Neural cell (in vitro differentiated cells): ENCODE data around the gene SLC30A9. TPM values are rescaled to one million over a fixed set of nuclear protein-coding genes. Genes with fewer than 3 reads are reported as not detected.

ENCODE experiments used
- H2AFZ ChIP-seq: fragments of 200-600, 300-800 bp; sonication (generic), shearing (Covaris generic); 2 replicates; pipeline ENCODE4 v1.6.0; 2014; ENCODE audit warnings: low read depth, mild to moderate bottlenecking, antibody characterized with exemption, low read length, moderate library complexity
- H3F3A ChIP-seq: fragments of 200-600 bp; shearing (Covaris generic); 2 replicates; pipeline ENCODE4 v1.6.1; 2016; ENCODE audit warnings: mild to moderate bottlenecking, moderate library complexity, mixed read lengths, antibody characterized with exemption, low read length; ENCODE audit not compliant: insufficient read depth, poor library complexity, severe bottlenecking
- H3K27ac ChIP-seq: fragments of 200-600, 300-800 bp; sonication (generic), shearing (Covaris generic); 2 replicates; pipeline ENCODE4 v1.5.1; 2014; ENCODE audit warnings: mild to moderate bottlenecking, low read length, moderate library complexity
- H3K27me3 ChIP-seq: fragments of 300-800, 200-600 bp; sonication (generic), shearing (Covaris generic); 2 replicates; pipeline ENCODE4 v1.6.0; 2014; ENCODE audit warnings: mild to moderate bottlenecking, low read depth, low read length, moderate library complexity; ENCODE audit not compliant: insufficient read depth
- H3K36me3 ChIP-seq: fragments of 300-800, 200-600 bp; sonication (generic), shearing (Covaris generic); 2 replicates; pipeline ENCODE4 v1.5.1; 2014; ENCODE audit warnings: mild to moderate bottlenecking, antibody characterized with exemption, low read length, moderate library complexity; ENCODE audit not compliant: insufficient read depth
- H3K4me2 ChIP-seq: fragments of 300-800, 200-600 bp; sonication (generic), shearing (Covaris generic); 2 replicates; pipeline ENCODE4 v1.6.0; 2014; ENCODE audit warnings: mild to moderate bottlenecking, low read length
- H3K4me3 ChIP-seq: fragments of 300-800, 200-600 bp; sonication (generic), shearing (Covaris generic); 2 replicates; pipeline ENCODE4 v1.5.1; 2014; ENCODE audit warnings: mild to moderate bottlenecking, low read length, moderate library complexity
- H3K79me2 ChIP-seq: fragments of 200-600 bp; shearing (Covaris generic); replicated peaks from 2 replicates; pipeline ENCODE4 v1.6.0; 2014; ENCODE audit warnings: mild to moderate bottlenecking, low read length, moderate library complexity; ENCODE audit not compliant: insufficient read depth
- H3K9ac ChIP-seq: fragments of 300-800, 200-600 bp; sonication (generic), shearing (Covaris generic); 2 replicates; pipeline ENCODE4 v1.6.1; 2016; ENCODE audit warnings: mild to moderate bottlenecking, low read length, mixed read lengths
- H3K9me2 ChIP-seq: fragments of 200-600 bp; shearing (Covaris generic); 2 replicates; pipeline ENCODE4 v1.6.1; 2016; ENCODE audit warnings: mild to moderate bottlenecking, low read length, mixed read lengths; ENCODE audit not compliant: insufficient read depth
- H3K9me3 ChIP-seq: fragments of 200-600, 300-800 bp; sonication (generic), shearing (Covaris generic); 2 replicates; pipeline ENCODE4 v1.6.1; 2016; ENCODE audit warnings: mild to moderate bottlenecking, mixed run types, low read length, moderate library complexity, mixed read lengths
- H4K20me1 ChIP-seq: fragments of 200-600 bp; shearing (Covaris generic); 2 replicates; pipeline ENCODE4 v1.6.1; 2016; ENCODE audit warnings: mild to moderate bottlenecking, mixed run types; ENCODE audit not compliant: insufficient read depth
- EP300 ChIP-seq: fragments of 450-650 bp; conservative IDR thresholded peaks from 2 replicates; pipeline ENCODE4 v1.6.1; 2014; ENCODE audit warnings: antibody characterized with exemption, mild to moderate bottlenecking, moderate library complexity; ENCODE audit not compliant: poor library complexity, severe bottlenecking
- EZH2 ChIP-seq: fragments of 200-600, 300-800 bp; shearing (Covaris generic), sonication (generic); IDR thresholded peaks from 2 replicates; pipeline ENCODE4 v1.6.1; 2014; ENCODE audit warnings: antibody characterized with exemption, low read length, borderline replicate concordance, mild to moderate bottlenecking; ENCODE audit not compliant: insufficient read depth, poor library complexity, severe bottlenecking
- MXI1 ChIP-seq: fragments of 450-650 bp; conservative IDR thresholded peaks from 2 replicates; pipeline ENCODE4 v1.6.1; 2014; ENCODE audit warnings: antibody characterized with exemption, mild to moderate bottlenecking; ENCODE audit not compliant: poor library complexity, severe bottlenecking
- POLR2AphosphoS5 ChIP-seq: IDR thresholded peaks from 2 replicates; pipeline ENCODE4 v1.6.1; 2012
- RAD21 ChIP-seq: fragments of 450-650 bp; conservative IDR thresholded peaks from 2 replicates; pipeline ENCODE4 v1.6.1; 2014; ENCODE audit warnings: antibody characterized with exemption, mild to moderate bottlenecking, moderate library complexity
- SMC3 ChIP-seq: fragments of 450-650 bp; conservative IDR thresholded peaks from 2 replicates; pipeline ENCODE4 v1.6.1; 2014; ENCODE audit warnings: antibody characterized with exemption, mild to moderate bottlenecking, moderate library complexity; ENCODE audit not compliant: poor library complexity
- TAF1 ChIP-seq: IDR thresholded peaks from 2 replicates; pipeline ENCODE4 v1.6.1; 2012; ENCODE audit warnings: low read depth
- polyA plus RNA-seq: library from polyadenylated mRNA; depleted of rRNA; stranded (reverse); fragments of >200 nt; gene quantifications from 2 replicates; pipeline ENCODE4 v1.2.3, GENCODE V29; 2014
- TF ChIP-seq, protein P1 (sequence below): fragments of 450-650 bp; IDR thresholded peaks from 2 replicates; pipeline ENCODE4 v1.5.1; 2014; ENCODE audit warnings: antibody characterized with exemption, mild to moderate bottlenecking, moderate library complexity; ENCODE audit not compliant: poor library complexity, severe bottlenecking
- TF ChIP-seq, protein P2 (sequence below): IDR thresholded peaks from 2 replicates; pipeline ENCODE4 v1.6.1; 2012; ENCODE audit warnings: borderline replicate concordance

The SLC30A9 gene
- polyA plus RNA-seq, 1 donor from 2014 or later = 109 TPM

DNA sequence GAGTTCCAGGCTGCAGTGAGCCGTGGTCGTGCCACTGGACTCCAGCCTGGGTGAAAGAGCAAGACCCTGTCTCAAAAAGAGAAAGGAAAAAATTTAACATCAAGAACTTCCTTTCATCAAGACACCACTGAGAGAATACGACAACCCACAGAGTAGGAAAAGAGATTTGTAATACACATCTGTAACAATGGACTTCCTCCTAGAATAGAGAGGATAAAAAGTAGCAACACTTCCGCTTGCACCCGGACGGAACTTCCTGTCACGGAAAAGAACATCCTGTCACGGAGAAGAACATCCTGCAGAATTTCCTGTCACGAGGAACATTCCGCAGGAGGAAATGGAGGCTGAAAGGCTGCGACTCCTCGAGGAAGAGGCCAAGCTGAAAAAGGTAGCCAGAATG lies 8.9 kb upstream of the SLC30A9 start, which contains the start of gene DCAF4L1:
TSS of gene DCAF4L1 (plus strand) at position 301 of the 400 bp plus-strand sequence. CDS start at position 338, 37 bp downstream.
- no peak for TF ChIP-seq TAF1
- no peak for TF ChIP-seq SMC3
- TF ChIP-seq, protein P1, sequence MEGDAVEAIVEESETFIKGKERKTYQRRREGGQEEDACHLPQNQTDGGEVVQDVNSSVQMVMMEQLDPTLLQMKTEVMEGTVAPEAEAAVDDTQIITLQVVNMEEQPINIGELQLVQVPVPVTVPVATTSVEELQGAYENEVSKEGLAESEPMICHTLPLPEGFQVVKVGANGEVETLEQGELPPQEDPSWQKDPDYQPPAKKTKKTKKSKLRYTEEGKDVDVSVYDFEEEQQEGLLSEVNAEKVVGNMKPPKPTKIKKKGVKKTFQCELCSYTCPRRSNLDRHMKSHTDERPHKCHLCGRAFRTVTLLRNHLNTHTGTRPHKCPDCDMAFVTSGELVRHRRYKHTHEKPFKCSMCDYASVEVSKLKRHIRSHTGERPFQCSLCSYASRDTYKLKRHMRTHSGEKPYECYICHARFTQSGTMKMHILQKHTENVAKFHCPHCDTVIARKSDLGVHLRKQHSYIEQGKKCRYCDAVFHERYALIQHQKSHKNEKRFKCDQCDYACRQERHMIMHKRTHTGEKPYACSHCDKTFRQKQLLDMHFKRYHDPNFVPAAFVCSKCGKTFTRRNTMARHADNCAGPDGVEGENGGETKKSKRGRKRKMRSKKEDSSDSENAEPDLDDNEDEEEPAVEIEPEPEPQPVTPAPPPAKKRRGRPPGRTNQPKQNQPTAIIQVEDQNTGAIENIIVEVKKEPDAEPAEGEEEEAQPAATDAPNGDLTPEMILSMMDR = no peak
- TF ChIP-seq, protein P2, sequence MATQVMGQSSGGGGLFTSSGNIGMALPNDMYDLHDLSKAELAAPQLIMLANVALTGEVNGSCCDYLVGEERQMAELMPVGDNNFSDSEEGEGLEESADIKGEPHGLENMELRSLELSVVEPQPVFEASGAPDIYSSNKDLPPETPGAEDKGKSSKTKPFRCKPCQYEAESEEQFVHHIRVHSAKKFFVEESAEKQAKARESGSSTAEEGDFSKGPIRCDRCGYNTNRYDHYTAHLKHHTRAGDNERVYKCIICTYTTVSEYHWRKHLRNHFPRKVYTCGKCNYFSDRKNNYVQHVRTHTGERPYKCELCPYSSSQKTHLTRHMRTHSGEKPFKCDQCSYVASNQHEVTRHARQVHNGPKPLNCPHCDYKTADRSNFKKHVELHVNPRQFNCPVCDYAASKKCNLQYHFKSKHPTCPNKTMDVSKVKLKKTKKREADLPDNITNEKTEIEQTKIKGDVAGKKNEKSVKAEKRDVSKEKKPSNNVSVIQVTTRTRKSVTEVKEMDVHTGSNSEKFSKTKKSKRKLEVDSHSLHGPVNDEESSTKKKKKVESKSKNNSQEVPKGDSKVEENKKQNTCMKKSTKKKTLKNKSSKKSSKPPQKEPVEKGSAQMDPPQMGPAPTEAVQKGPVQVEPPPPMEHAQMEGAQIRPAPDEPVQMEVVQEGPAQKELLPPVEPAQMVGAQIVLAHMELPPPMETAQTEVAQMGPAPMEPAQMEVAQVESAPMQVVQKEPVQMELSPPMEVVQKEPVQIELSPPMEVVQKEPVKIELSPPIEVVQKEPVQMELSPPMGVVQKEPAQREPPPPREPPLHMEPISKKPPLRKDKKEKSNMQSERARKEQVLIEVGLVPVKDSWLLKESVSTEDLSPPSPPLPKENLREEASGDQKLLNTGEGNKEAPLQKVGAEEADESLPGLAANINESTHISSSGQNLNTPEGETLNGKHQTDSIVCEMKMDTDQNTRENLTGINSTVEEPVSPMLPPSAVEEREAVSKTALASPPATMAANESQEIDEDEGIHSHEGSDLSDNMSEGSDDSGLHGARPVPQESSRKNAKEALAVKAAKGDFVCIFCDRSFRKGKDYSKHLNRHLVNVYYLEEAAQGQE = no peak
- no peak for TF ChIP-seq EZH2
- TF ChIP-seq RAD21 = no peak
- TF ChIP-seq POLR2AphosphoS5 = no peak
- no peak for TF ChIP-seq EP300
- TF ChIP-seq MXI1 = no peak
- H3K9me3 ChIP-seq = no peaks in the 10 kb centered on the region
- H3F3A ChIP-seq = no peaks in the 10 kb centered on the region
- H3K4me3 ChIP-seq = no peak within 1 kb of the TSS
- no peak within 1 kb of the TSS for H3K9ac ChIP-seq
- no peak within 1 kb of the TSS for H3K27ac ChIP-seq
- H3K36me3 ChIP-seq = no peaks in the 10 kb centered on the region
- H3K27me3 ChIP-seq = no peaks in the 10 kb centered on the region
- H4K20me1 ChIP-seq = no peaks in the 10 kb centered on the region
- no peak within 1 kb of the TSS for H2AFZ ChIP-seq
- H3K4me2 ChIP-seq = no peak within 1 kb of the TSS
- H3K9me2 ChIP-seq = no peaks in the 10 kb centered on the region
- H3K79me2 ChIP-seq = no peaks in the 10 kb centered on the region

DNA sequence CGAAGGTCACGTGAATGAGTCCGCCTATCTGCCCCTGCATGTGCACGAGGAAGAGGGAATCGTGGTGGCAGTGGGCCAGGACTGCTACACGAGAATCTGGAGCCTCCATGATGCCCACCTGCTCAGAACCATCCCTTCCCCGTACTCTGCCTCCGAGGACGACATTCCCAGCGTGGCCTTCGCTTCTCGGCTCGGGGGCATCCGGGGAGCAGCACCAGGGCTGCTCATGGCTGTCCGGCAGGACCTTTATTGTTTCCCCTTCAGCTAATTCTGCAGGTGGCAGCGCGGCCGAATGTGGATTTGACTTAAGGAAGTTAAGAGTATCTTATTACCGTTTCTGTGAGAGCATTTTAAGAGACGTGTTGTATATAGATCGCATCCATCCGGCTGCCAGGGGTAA lies 7.6 kb upstream of the SLC30A9 start:
- H3K27ac ChIP-seq = no peak overlapping the region
- H4K20me1 ChIP-seq = no peaks in the 10 kb centered on the region
- no peaks in the 10 kb centered on the region for H3K27me3 ChIP-seq
- H3K79me2 ChIP-seq = no peaks in the 10 kb centered on the region
- H2AFZ ChIP-seq = no peak overlapping the region
- no peaks in the 10 kb centered on the region for H3F3A ChIP-seq
- no peaks in the 10 kb centered on the region for H3K36me3 ChIP-seq
- H3K9me2 ChIP-seq = no peaks in the 10 kb centered on the region
- no peak overlapping the region for H3K4me2 ChIP-seq
- no peak overlapping the region for H3K4me3 ChIP-seq
- no peaks in the 10 kb centered on the region for H3K9me3 ChIP-seq
- H3K9ac ChIP-seq = no peak overlapping the region
- TF ChIP-seq EZH2 = no peak
- TF ChIP-seq EP300 = no peak
- TF ChIP-seq, protein P2 = no peak
- TF ChIP-seq TAF1 = no peak
- TF ChIP-seq, protein P1 = no peak
- TF ChIP-seq MXI1 = no peak
- TF ChIP-seq RAD21 = no peak
- TF ChIP-seq SMC3 = no peak
- TF ChIP-seq POLR2AphosphoS5 = no peak
